Activated CD4-positive, alpha-beta T cell treated with anti-CD3 and anti-CD28 coated beads for 48 hours (primary cell): ENCODE measurements around the gene SCAF11.
"Not testable (repeated sequence)": the region's sequence is repeated elsewhere in the genome, so short reads cannot be mapped to it uniquely, and the experiment has no call there.

Experiments
- DNase-seq: peaks from one replicate; pipeline ENCODE4 v3.0.0-alpha.2; 2020

SCAF11 gene

GRCh38 chr12:45990468-45991283 is at the start of gene SCAF11:
Gene SCAF11 (minus strand): TSS chr12:45990574. CDS start chr12:45964167, 26,407 bp downstream.
- DNase-seq: peak; percentile 100

DNA sequence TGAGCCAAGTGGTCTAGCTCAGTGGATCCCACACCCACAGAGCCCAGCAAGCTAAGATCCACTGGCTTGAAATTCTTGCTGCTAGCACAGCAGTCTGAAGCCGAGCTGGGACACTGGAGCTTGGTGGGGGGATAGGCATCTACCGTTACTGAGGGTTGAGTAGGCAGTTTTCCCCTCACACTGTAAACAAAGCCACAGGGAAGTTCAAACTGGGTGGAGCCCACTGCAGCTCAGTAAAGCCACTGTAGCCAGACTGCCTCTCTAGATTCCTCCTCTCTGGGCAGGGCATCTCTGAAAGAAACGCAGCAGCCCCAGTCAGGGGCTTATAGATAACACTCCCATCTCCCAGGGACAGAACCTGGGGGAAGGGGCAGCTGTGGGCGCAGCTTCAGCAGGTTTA is 46.7 kb upstream of the SCAF11 start:
- not testable (repeated sequence) for DNase-seq

GRCh38 chr12:46027172-46027571 is 36.8 kb upstream of the SCAF11 start:
- DNase-seq: no peak

GRCh38 chr12:46024099-46024498 is 33.7 kb upstream of the SCAF11 start:
- DNase-seq: no peak

- DNase-seq: no peak
Measured at GRCh38 chr12:46020768-46021167, 30.4 kb upstream of the SCAF11 start.

DNA sequence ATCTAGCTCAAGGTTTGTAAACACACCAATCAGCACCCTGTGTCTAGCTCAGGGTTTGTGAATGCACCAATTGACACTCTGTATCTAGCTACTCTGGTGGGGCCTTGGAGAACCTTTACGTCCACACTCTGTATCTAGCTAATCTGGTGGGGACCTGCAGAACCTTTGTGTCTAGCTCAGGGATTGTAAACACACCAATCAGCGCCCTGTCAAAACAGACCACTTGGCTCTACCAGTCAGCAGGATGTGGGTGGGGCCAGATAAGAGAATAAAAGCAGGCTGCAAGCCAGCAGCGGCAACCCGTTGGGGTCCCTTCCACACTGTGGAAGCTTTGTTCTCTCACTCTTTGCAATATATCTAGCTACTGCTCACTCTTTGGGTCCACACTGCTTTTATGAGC is 28.3 kb upstream of the SCAF11 start:
- not testable (repeated sequence) for DNase-seq

DNA sequence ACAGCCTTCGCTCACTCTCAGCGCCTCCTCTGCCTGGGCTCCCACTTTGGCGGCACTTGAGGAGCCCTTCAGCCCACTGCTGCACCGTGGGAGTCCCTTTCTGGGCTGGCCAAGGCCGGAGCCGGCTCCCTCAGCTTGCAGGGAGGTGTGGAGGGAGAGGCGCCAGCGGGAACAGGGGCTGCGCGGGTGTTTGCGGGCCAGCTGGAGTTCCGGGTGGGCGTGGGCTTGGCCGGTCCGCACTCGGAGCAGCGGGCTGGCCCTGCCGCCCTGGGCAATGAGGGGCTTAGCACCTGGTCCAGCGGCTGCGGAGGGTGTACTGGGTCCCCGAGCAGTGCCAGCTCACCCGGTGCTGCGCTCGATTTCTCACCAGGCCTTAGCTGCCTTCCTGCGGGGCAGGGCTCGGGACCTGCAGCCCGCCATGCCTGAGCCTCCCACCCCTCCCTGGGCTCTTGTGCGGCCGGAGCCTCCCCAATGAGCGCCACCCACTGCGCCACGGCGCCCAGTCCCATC is 27.5 kb upstream of the SCAF11 start:
- DNase-seq: not testable (repeated sequence)

GRCh38 chr12:46005823-46006222 is 15.4 kb upstream of the SCAF11 start:
- DNase-seq: no peak

DNA sequence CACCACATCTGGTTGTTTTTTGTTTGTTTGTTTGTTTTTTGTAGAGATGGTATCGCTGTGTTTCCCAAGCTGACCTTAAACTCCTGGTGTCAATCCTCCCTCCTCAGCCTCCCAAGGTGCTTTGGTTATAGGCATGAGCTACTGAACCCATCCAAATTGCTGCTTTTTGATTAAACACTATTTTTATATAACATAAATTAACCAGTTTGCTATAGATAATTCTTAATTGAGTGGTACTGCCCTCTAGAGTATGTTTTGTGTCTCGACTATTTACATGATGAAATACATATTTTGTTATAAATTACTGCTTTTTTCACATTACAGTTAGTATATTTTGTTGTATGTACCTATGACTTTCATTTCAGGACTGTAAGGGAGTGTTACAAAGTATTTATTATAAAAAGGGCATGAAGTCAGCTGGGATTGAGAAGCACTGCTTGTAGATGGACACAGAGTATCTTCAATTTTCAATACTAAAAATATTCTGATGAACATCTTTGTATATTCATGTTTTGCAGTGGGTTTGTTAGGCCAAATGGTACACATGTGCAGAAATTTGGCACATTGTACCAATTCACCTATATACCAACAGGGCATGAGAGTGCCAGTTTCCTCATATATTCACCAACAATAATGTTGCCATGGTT is 14.9 kb upstream of the SCAF11 start:
- DNase-seq: no peak

DNA sequence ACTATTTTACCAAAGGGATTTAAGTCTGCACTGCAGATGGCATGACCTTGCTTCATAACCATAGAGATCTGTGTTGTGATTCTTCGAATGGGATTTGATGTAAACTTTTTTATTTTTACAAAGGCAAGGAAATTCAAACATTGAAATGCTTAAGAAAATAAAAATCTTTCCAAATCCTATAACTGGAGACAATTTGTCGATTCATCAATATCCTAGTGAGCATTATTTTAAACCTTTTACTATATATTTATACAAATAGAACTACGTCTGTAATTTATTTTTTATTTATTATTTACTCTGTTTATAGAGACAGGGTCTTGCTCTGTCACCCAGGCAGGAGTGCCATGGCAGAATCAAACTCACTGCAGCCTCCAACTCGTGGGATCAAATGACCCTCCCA is 14.3 kb upstream of the SCAF11 start:
- DNase-seq: no peak

DNA sequence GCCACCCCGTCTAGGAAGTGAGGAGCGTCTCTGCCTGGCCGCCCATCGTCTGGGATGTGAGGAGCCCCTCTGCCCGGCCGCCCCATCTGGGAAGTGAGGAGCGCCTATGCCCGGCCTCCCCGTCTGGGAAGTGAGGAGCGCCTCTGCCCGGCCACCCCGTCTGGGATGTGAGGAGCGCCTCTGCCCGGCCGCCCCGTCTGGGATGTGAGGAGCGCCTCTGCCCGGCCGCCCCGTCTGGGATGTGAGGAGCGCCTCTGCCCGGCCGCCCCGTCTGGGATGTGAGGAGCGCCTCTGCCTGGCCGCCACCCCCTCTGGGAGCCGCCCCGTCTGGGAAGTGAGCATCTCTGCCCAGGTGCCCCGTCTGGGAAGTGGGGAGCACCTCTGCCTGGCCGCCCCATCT is 9.7 kb upstream of the SCAF11 start:
- not testable (repeated sequence) for DNase-seq

DNA sequence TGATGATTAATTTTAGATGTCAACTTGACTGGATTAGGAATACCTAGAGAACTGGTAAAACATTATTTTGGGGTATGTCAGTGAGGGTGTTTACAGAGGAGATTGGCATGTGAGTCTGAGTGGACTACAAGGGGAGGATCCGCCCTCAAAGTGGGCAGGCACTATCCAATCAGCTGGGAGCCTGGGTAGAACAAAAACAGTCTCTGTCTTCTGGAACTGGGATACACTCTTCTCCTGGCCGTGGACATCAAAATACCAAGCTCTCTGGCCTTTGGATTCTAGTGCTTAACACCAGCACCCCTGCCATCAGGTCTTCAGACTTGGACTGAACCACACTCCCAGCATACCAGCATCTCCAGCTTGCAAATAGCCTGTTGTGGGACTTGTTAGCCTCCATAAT is 4.4 kb upstream of the SCAF11 start:
- DNase-seq: no peak

DNA sequence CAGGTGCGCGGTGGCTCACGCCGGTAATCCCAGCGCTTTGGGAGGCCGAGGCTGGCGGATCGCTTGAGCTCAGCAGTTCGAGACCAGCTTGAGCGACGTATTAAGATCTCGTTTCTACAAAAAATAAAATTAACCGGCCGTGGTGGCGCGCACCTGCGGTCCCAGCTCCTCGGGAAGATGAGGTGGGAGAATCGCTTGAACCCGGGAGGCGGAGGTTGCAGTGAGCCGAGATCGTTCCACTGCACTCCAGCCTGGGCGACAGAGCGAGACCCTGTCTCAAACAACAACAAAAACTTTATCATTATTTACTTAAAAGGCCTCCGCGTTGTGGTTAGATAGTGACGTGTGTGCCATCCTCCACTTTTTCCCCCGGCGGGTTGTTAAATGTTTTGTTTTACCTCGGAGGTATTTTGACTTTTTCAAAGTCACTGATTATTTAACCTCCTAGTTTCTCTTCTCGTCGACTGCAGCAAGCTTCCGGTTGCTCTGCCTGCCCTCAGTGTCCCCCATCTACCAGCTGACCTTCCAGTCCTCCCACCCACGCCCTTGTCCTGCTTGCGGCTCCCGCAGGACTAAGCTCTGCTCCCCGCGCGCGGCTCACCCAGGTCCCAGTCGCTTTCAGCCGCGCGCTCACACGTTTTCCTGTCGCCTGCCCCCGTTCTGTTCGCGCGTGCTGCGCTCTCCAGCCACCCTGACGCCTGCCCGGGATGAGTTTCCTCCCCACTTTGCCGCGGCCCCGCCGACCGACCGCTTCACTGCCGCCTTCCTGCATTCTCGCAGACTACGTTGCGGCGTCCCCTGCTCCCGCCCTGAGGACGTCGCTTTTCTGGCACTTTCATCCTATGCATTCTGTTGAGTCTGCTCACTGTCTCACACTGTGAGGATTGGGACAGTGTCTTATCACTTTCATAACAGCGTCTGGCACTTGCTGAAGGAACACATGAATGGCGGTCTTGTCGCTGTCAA is 1.2 kb upstream of the SCAF11 start:
- peak; percentile 84 for DNase-seq

GRCh38 chr12:45989721-45990467 is 480 bp downstream of the SCAF11 start:
- DNase-seq: peak; percentile 65

GRCh38 chr12:45989287-45989686 is 1.1 kb downstream of the SCAF11 start:
- DNase-seq: no peak

DNA sequence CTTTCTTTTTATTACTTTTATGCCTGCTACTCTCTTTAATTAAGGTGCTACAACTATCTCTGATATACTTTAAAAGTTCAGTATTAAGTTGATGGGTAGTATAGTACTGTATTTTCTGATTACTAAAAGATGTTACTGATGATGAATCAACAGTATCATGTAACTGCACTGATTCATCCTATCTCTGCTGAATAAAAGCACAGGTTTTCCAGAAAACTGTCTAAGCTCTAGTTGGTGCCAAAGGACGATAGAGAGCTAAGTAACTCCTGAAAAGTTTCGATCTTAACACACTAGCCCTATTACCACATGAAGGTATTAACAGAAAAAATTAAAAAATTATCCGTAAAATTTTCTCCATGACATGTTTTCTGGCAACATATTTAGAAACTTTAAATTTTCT is 2.1 kb downstream of the SCAF11 start:
- DNase-seq: no peak

DNA sequence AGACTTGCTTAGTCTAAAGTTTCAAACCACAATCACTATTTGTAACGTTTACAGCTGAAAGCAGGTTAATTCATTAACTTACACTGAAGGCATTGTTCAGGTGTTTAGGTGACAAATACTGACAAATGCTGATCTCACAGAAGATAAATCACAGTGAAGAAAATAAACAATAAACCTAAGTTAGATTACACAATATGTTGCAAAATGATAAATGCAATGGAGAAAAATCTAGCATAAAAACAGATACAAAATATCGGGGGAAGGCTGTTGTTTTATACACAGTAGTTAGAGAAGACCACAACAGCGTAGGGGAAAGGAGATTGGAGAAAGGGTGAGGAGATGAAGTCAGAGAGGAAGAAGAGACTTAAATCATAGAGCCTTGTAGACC is 3.0 kb downstream of the SCAF11 start:
- DNase-seq: no peak

- no peak for DNase-seq
Measured at GRCh38 chr12:45986641-45987339, 3.6 kb downstream of the SCAF11 start.

DNA sequence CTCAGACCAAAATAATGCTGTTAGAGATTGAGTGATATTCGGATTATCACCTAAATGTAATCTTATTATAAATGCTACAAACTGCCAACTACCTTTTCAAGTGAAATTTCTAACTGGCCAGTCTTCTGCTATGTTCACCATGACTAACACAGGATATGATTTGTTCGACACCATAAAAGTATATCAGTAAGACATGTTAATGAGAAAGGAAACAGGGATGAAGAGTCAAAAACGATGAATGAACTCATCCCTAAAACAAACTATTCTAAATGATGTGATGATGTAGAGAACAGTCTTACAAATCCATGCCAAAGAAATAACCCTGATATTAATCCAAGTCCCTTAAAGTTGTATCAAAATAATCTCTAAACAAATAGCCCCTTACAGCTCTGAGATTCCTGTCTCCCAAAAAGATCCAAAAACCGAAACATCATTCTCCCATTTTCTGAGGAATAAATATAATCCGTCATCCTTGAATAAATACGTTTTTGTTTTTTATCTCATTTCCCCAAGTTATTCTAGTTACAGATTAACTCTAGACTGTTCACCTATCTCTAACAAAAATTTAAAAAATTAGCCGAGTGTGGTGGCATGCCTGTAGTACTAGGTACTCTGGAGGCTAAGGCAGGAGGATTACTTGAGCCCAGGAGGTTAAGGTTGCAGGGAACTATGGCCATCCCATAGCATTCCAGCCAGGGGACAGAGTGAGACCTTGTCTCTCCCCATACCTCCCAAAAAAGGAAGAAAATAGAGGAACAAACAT is 9.1 kb downstream of the SCAF11 start:
- DNase-seq: no peak

DNA sequence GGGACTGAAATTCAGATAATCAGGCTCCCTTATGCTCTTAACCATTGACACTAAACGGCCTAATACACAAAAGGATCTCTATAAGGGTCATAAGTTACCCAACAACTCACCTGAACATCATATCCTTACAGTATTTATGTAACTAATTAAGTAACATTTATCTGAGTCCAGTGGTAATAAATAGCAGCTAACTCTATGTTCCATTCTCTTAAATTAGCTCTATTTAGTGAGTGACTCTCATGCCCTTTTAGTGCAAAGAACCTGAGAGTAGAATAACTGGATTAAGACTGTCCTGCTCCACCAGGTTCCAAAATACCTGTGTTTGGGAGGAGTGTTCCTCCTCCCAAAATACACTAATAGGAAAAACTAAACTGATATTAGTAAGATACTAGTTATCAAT is 9.8 kb downstream of the SCAF11 start:
- DNase-seq: no peak

DNA sequence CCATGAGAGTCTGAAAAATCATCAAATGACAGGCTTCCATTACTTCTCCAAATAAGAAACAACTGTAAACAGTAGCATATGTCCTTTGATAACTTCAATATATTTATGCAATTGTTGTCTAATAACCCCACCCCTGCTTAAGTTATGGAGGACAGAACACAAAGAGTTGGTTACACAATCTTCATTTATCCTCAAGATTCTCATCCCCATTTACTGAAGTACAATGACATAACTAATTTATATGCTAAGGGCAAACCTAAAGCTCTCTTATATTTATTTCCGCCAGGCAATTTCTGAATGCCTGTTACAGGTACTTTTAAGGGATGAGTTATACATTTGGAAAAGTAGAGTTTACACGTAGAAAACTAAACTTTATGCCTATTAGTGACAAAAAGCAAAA is 12.3 kb downstream of the SCAF11 start:
- DNase-seq: no peak
